Measurements from ENCODE around the gene CYB5D1.

GRCh38 chr17:7858522-7858810 lies 663 bp downstream of the CYB5D1 start:
- no peak for TF ChIP-seq POLR2A (IDR thresholded peaks at IDR 0.05)
- no peak for TF ChIP-seq CTCF (IDR thresholded peaks at IDR 0.05)
